Cortex of kidney (tissue), 1 donor: ENCODE data around the gene XG.
"Not testable (repeated sequence)": the region's sequence is repeated elsewhere in the genome, so short reads cannot be mapped to it uniquely, and the experiment has no call there.

Experiments used
- DNase-seq: peaks from one replicate; lab custom pipeline; 2025; lab: John Stamatoyannopoulos, UW

XG gene

GRCh38 chrX:2733286-2733685 is 18.6 kb upstream of the XG start:
- DNase-seq = no peak

GRCh38 chrX:2735270-2735669 is 16.6 kb upstream of the XG start:
- DNase-seq = no peak

- DNase-seq = no peak
Measured at GRCh38 chrX:2740672-2741071, 11.2 kb upstream of the XG start.

DNA sequence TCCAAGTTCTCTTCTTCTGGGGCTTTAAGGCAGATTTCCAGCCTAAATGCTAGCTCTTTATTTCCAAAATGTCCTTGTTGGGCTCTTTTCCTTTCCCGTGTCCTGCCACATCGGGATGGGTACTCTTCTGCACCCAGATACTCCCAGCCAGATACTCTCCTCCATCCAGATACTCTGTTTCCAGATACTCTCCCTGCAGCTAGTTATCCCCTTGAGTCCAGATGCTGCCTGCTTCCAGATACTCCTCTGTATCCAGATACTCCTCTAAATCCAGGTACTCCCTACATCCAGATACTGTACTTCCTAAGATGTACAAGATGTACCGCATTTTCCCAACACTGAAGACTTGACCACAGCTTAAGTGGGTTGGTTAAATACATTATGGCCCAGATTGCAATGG is 10.5 kb upstream of the XG start:
- no peak for DNase-seq

DNA sequence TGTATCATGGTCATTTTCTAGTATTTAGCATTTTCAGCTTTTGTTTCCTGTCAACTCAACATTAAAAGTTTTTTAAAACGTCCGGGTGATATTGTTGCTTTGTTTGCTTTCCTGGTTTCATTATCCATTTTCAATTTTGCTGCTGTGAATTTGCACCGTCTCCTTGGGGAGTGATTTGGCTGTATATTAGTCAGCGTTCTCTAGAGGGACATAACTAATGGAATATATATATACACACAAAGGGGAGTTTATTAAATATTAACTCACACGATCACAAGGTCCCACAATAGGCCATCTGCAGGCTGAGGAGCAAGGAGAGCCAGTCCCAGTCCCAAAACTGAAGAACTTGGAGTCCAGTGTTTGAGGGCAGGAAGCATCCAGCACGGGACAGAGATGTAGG is 5.6 kb upstream of the XG start:
- not testable (repeated sequence) for DNase-seq

DNA sequence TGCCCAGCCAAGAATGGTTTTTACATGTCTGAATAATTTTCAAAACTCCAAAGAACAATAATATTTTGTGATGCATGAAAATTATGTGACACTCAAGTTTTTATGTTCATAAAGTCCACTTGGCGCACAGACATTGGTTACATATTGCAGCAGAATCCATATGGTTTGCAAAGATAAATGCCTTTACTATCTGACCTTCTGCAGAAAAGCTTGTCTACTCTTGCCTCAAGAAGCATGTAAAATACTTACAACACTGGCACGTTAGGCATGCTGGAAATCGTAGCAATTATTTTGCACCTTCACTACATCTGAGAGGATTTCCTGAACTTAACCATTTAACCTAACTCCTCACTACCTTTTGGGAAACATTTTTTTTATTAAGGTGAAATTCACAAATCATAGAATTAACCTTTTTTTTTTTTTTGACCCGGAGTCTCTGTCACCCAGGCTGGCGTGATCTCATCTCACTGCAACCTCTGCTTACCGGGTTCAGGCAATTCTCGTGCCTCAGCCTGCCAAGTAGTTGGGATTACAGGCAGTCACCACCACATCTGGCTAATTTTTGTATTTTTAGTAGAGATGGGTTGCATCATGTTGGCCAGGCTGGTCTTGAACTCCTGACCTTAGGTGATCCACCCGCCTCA is 3.5 kb upstream of the XG start:
- DNase-seq = no peak

DNA sequence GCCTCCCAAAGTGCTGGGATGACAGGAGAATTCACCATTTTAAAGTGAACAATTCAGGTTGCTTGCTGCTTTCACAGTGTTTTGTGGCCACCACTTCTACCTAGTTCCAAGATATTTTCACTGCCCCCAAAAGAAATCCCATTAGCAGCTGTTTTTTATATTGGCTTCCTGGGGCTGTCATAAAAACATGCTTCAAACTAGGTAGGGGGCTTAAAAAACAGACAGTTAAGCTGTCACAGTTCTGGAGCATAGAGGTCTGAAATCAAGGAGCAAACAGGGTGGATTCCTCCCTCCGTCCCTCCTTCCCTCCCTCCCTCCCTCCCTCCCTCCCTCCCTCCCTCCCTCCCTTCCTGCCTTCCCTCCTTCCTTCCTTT is 3.0 kb upstream of the XG start:
- no peak for DNase-seq

- DNase-seq = no peak
Measured at GRCh38 chrX:2751291-2751690, 549 bp upstream of the XG start.

- DNase-seq = not testable (repeated sequence)
Measured at GRCh38 chrX:2752441-2752840, 601 bp downstream of the XG start.

DNA sequence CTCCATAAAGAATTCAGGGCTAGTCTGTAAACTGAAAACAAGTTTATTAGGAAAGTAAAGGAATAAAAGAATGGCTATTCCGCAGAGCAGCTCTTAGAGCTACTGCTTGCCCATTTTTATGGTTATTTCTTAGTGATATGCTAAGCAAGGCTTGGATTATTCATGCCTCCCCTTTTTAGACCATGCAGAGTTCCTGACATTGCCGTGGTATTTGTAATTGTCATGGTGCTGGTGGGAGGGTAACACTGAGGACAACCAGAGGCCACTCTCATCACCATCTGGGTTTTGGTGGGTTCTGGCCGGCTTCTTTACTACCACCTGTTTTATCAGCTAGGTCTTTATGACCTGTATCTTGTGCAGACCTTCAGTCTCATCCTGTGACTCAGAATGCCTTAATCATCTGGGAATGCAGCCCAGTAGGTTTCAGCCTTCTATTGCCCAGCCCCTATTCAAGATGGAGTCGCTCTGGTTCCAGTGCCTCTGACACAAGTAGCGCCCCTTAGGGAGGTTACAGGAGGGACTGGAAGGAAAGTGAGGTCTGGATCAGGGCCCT is 3.4 kb downstream of the XG start:
- not testable (repeated sequence) for DNase-seq

GRCh38 chrX:2756548-2756947 is 4.7 kb downstream of the XG start:
- DNase-seq = no peak

GRCh38 chrX:2761246-2761645 is 9.4 kb downstream of the XG start:
- DNase-seq = no peak

- not testable (repeated sequence) for DNase-seq
Measured at GRCh38 chrX:2762671-2763070, 10.8 kb downstream of the XG start.

DNA sequence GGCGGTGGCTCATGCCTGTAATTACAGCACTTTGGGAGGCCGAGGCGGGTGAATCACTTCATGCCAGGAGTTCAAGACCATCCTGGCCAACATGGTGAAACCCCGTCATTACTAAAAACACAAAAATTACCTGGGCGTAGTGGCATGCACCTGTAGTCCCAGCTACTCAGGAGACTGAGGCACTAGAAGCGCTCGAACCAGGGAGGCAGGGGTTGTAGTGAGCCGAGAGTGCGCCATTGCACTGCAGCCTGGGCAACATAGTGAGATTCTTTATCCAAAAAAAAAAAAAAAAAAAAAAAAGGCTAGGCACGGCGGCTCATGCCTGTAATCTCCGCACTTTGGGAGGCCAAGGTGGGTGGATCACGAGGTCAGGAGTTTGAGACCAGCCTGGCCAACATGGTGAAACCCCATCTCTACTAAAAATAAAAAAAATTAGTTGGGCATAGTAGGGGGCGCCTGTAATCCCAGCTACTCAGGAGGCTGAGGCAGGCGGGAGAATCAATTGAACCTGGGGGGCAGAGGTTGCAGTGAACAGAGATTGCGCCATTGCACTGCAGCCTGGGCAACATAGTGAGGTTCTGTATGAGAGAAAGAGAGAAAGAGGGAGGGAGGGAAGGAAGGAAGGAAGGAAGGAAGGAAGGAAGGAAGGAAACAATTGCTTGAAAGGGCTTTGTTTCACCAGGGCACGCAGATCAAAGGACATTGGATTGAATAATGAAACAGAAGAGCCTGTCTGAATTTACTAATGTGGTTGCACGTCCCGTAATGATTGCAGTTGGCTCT is 13.1 kb downstream of the XG start:
- DNase-seq = not testable (repeated sequence)

DNA sequence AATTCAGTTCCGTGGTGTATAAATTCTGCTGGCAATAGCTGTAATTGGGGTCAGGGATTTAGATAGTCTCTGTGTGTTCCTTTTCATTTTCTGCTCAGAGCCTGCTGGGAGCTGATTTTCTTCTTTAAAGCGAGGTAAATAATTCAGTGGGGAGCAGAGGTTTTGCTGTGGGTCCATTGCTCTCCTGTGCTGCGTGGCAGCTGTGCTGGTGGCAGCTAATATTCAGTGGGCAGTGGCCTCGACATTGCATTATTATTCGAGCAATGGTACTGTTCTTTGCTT is 13.7 kb downstream of the XG start:
- no peak for DNase-seq

DNA sequence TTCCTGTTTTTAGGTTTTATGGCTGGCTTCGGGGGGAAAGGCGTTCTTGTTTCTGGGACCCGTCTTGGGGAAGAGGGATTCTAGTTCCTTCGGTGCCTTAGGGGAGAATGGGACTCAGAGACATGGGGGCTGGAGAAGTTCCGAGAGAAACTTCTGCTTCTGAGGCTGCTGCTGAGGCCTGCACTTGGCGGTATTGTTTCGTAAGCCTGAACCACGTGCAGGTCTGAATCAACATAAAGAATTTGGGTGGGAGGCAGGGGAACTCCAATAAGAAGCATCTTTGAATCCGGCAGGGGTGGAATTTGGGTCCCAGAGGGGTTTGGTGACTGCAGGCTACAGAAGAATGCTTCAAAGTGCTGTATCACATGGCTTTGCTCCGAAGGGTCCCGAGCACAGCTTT is 15.1 kb downstream of the XG start:
- DNase-seq = no peak

DNA sequence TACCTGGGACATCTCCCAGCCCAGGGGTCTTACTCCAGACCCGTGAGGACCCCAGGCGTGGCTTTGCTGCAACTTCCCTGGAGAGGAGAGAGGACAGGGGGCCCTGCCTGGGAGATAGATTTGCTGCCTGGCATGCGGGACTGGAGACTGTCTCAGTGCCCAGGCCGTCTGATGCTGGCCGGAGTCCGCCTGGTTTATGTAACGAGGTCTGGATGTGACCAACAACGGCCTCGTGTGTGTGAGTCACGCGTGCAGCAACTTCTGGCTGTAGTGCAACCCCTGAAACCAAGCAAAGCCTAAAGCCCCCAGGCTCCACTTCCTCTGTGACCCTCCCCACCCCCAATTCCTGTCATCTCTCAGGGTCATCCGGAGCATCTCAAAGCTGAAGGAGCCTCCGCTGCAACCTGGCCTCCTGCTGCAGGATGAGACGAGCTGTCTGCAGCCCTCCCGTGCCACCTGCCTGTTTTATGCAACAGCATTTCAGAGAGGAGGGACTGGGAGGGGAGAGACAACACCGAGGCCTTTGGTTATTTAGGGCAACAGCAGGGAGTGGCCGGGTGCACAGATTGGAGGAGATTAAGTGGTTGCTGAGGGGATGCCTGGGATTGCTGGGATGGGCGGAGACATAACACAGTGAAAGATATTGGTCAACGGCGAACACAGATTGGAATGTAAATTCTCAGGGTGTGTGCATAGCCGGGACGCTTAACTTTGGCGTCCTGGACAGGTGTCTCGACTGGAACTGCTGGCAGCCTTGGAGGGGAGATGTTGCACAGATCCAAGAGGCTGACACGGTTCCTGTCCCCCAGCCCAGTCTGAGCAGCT is 16.0 kb downstream of the XG start:
- DNase-seq = no peak

- DNase-seq = no peak
Measured at GRCh38 chrX:2769615-2770014, 17.8 kb downstream of the XG start.

GRCh38 chrX:2773166-2774055 is 21.6 kb downstream of the XG start:
- not testable (repeated sequence) for DNase-seq

DNA sequence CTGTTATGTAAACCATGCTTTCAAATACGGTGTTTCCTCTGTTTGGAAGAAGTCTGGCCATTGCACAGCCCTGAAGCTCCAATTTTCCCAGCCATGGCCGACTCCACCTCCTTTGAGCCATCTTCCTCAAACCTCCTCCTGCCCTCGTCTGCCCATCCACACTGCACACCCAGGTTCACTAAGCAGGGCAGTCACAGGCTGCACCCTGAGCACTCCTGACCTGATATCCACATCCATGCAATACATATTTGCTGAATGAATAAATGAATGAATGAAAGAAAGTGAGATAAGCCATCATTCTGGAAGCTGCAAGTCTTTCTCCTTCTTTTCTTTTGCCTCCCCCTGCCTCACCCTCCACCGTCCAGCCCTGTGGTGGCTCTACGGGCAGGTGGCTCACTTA is 22.2 kb downstream of the XG start:
- DNase-seq = no peak

GRCh38 chrX:2774776-2775175 is 22.9 kb downstream of the XG start:
- no peak for DNase-seq
